GM13977 (cell line): ENCODE data around the gene ANKRD31.
A peak's percentile ranks its signal among the peaks of the same experiment; 100 is the strongest.

ENCODE experiments used
- DNase-seq: peaks from one replicate; pipeline ENCODE4 v3.0.0; 2012; ENCODE audit warnings: low spot score
- in situ Hi-C: fragments of 300-500 bp; cut with MboI; formaldehyde crosslinking; loops from one replicate; pipeline ENCODE4 v1.12.0; 2022; ENCODE audit warnings: low sequenced_read_pairs, low pct_unique_long_range_greater_than_20kb, mixed read lengths, inconsistent platforms; ENCODE audit not compliant: unreplicated experiment
- TF ChIP-seq, protein P1 (sequence below): IDR thresholded peaks from 2 replicates; pipeline ENCODE4 v1.5.1; 2012; ENCODE audit warnings: mild to moderate bottlenecking, control low read depth; ENCODE audit not compliant: insufficient read depth; ENCODE audit errors: extremely low read depth, missing control alignments

Gene ANKRD31

GRCh38 chr5:75051217-75051751, 185.4 kb downstream of the ANKRD31 start:
- in situ Hi-C loops, result no loop called here
- DNase-seq, result no peak
- TF ChIP-seq, protein P1, sequence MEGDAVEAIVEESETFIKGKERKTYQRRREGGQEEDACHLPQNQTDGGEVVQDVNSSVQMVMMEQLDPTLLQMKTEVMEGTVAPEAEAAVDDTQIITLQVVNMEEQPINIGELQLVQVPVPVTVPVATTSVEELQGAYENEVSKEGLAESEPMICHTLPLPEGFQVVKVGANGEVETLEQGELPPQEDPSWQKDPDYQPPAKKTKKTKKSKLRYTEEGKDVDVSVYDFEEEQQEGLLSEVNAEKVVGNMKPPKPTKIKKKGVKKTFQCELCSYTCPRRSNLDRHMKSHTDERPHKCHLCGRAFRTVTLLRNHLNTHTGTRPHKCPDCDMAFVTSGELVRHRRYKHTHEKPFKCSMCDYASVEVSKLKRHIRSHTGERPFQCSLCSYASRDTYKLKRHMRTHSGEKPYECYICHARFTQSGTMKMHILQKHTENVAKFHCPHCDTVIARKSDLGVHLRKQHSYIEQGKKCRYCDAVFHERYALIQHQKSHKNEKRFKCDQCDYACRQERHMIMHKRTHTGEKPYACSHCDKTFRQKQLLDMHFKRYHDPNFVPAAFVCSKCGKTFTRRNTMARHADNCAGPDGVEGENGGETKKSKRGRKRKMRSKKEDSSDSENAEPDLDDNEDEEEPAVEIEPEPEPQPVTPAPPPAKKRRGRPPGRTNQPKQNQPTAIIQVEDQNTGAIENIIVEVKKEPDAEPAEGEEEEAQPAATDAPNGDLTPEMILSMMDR, result no peak

GRCh38 chr5:75050415-75050814, 186.3 kb downstream of the ANKRD31 start:
- in situ Hi-C loops, result no loop called here
- TF ChIP-seq, protein P1, result no peak
- no peak for DNase-seq

GRCh38 chr5:75049456-75050351, 187.0 kb downstream of the ANKRD31 start:
- DNase-seq, result peak; percentile 59
- TF ChIP-seq, protein P1, result peak; percentile 73
- in situ Hi-C loops, result no loop called here

GRCh38 chr5:75048457-75048953, 188.2 kb downstream of the ANKRD31 start:
- in situ Hi-C loops, result no loop called here
- peak; percentile 36 for DNase-seq
- TF ChIP-seq, protein P1, result no peak

DNA sequence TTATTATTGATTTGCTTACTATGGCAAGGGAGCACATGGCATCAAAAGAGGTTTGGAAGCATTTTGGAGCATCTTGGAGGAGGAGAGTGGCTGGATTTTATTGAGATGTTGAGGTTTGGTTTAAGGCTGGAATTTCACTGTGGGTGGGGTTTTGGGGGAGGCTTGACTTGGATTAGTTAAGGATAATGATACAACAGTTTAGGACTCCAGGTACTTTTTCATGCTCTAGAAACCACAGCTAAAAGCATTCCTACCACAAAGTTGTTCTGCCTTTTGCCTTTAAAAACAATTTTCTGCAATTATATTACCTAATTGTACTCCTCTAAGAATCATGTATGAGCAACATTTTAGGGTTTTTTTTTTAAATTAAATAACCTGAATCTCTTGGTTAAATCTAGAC, 189.3 kb downstream of the ANKRD31 start:
- DNase-seq, result no peak
- in situ Hi-C loops, result no loop called here
- TF ChIP-seq, protein P1, result no peak

DNA sequence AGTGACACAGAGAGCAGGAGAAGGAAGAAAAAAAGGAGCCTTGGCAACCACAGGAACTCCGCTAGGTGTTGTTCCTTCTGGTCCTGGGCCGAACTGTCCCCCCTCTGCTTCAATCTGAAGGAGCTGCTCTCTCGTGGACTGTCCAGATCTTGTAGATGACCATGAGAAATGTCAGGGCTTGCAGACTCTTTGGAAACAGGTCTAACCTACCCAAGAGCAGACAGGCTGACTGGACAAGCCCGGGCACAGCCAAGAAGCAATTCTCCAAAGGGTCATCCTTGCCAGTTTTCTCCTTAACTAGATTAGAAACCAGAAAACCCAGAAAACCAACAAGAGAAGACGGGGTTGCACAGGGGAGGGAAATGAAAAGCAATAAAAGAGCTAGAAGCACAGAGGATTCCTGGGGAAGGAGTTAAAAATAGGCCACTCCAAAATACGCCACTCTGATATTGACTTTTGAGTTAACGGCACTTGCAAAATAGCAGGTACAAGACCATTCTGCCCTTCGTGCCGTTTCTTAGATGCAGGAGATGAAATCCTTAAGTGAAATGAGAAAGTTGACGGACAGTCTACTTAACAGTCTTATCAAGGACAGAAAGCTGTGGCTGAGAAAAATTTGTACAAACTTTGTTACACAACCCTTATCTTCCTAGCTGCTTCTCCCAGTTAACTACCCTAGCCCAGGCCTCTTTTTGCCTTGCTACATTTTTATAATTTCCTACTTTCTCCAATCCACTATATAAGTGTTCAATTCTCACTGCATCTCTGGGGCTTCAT, 190.1 kb downstream of the ANKRD31 start:
- TF ChIP-seq, protein P1, result no peak
- in situ Hi-C loops, result no loop called here
- DNase-seq, result no peak
